Activated CD4-positive, CD25-positive, alpha-beta regulatory T cell treated with anti-CD3 and anti-CD28 coated beads, Interleukin-2, amount 50 U/mL, for 24 hours (primary cell): Measurements from ENCODE around the gene GNB3.

ENCODE experiments used
- ATAC-seq, 2 donors: fragments of 150-1000 bp; cut with Tn5 transposase; one replicate each; pipeline ENCODE4 v1.10.0; 2021; ENCODE audit warnings: mild to moderate bottlenecking in 1 of 2, moderate library complexity in 1 of 2

The GNB3 gene

GRCh38 chr12:6840761-6841515 lies at the start of gene GNB3:
GNB3 (plus strand) TSS chr12:6840925; CDS start chr12:6841288, 363 bp downstream.
- no peak for ATAC-seq

- peak in 1 of 2 donors; percentile 1 for ATAC-seq
Measured at GRCh38 chr12:6791931-6792520, 48.7 kb upstream of the GNB3 start.

- peak; percentile 9 to 15 for ATAC-seq
Measured at GRCh38 chr12:6792522-6793201, 48.1 kb upstream of the GNB3 start.

GRCh38 chr12:6795088-6795487 lies 45.6 kb upstream of the GNB3 start:
- no peak for ATAC-seq

GRCh38 chr12:6796576-6796975 lies 44.1 kb upstream of the GNB3 start:
- ATAC-seq = no peak

- no peak for ATAC-seq
Measured at GRCh38 chr12:6799147-6799546, 41.6 kb upstream of the GNB3 start.

GRCh38 chr12:6807170-6807569 lies 33.6 kb upstream of the GNB3 start:
- no peak for ATAC-seq

- ATAC-seq = no peak
Measured at GRCh38 chr12:6809056-6809455, 31.7 kb upstream of the GNB3 start.

GRCh38 chr12:6810758-6811157 lies 30.0 kb upstream of the GNB3 start:
- no peak for ATAC-seq

GRCh38 chr12:6813363-6813762 lies 27.4 kb upstream of the GNB3 start:
- ATAC-seq = no peak

GRCh38 chr12:6816598-6816997 lies 24.1 kb upstream of the GNB3 start:
- no peak for ATAC-seq

GRCh38 chr12:6817098-6817497 lies 23.6 kb upstream of the GNB3 start:
- ATAC-seq = no peak

- no peak for ATAC-seq
Measured at GRCh38 chr12:6817662-6818157, 23.0 kb upstream of the GNB3 start.

GRCh38 chr12:6818222-6818621 lies 22.5 kb upstream of the GNB3 start:
- ATAC-seq = no peak

- ATAC-seq = no peak
Measured at GRCh38 chr12:6818645-6819044, 22.1 kb upstream of the GNB3 start.

GRCh38 chr12:6819106-6820030 lies 21.4 kb upstream of the GNB3 start:
- ATAC-seq = no peak

GRCh38 chr12:6820166-6820565 lies 20.6 kb upstream of the GNB3 start:
- no peak for ATAC-seq

- peak; percentile 5 to 9 for ATAC-seq
Measured at GRCh38 chr12:6821591-6822425, 18.9 kb upstream of the GNB3 start, which contains the start of gene GPR162. GPR162 (plus strand) TSS chr12:6821821; CDS start chr12:6823899, 2,078 bp downstream.

GRCh38 chr12:6822426-6823135 lies 18.1 kb upstream of the GNB3 start:
- ATAC-seq = no peak

GRCh38 chr12:6823182-6824084 lies 17.3 kb upstream of the GNB3 start:
- ATAC-seq = no peak
